KG1 (cell line): Measurements from ENCODE around the gene TEDC2.
A peak's percentile ranks its signal among the peaks of the same experiment; 100 is the strongest.
"Not testable (repeated sequence)": the region's sequence is repeated elsewhere in the genome, so short reads cannot be mapped to it uniquely, and the experiment has no call there.

Source experiments
- DNase-seq: peaks from one replicate; lab custom pipeline; 2025; lab: John Stamatoyannopoulos, UW

Gene TEDC2

GRCh38 chr16:2459647-2460390, at the start of gene TEDC2:
TSS of gene TEDC2 (plus strand) at chr16:2460109. CDS start at chr16:2460145, 36 bp downstream.
- DNase-seq = peak; percentile 94

GRCh38 chr16:2415085-2415484, 44.8 kb upstream of the TEDC2 start:
- no peak for DNase-seq

GRCh38 chr16:2420035-2420434, 39.9 kb upstream of the TEDC2 start:
- no peak for DNase-seq

GRCh38 chr16:2422123-2422867, 37.6 kb upstream of the TEDC2 start:
- no peak for DNase-seq

- no peak for DNase-seq
Measured at GRCh38 chr16:2424061-2425007, 35.6 kb upstream of the TEDC2 start.

GRCh38 chr16:2425008-2425518, 34.8 kb upstream of the TEDC2 start:
- DNase-seq = no peak

- DNase-seq = no peak
Measured at GRCh38 chr16:2425825-2426430, 34.0 kb upstream of the TEDC2 start.

- no peak for DNase-seq
Measured at GRCh38 chr16:2426941-2427361, 33.0 kb upstream of the TEDC2 start.

- DNase-seq = no peak
Measured at GRCh38 chr16:2427526-2427925, 32.4 kb upstream of the TEDC2 start.

GRCh38 chr16:2428051-2428783, 31.7 kb upstream of the TEDC2 start:
- DNase-seq = no peak

- no peak for DNase-seq
Measured at GRCh38 chr16:2428784-2429033, 31.2 kb upstream of the TEDC2 start.

GRCh38 chr16:2429034-2429770, 30.7 kb upstream of the TEDC2 start, which contains the start of gene CCNF:
TSS of gene CCNF (plus strand) at chr16:2429447. CDS start at chr16:2429482, 35 bp downstream.
- DNase-seq = peak; percentile 95

GRCh38 chr16:2429771-2430663, 29.9 kb upstream of the TEDC2 start:
- no peak for DNase-seq

- no peak for DNase-seq
Measured at GRCh38 chr16:2432286-2432685, 27.6 kb upstream of the TEDC2 start.

GRCh38 chr16:2432801-2433505, 27.0 kb upstream of the TEDC2 start:
- no peak for DNase-seq

GRCh38 chr16:2435236-2435635, 24.7 kb upstream of the TEDC2 start:
- DNase-seq = not testable (repeated sequence)

GRCh38 chr16:2436110-2436509, 23.8 kb upstream of the TEDC2 start:
- no peak for DNase-seq

- no peak for DNase-seq
Measured at GRCh38 chr16:2437032-2437790, 22.7 kb upstream of the TEDC2 start.
